Occipital lobe (tissue), 2 donors: ENCODE results near the gene PAFAH1B2. TPM values are rescaled to one million over a fixed set of nuclear protein-coding genes. Genes with fewer than 3 reads are reported as not detected.
"Not testable (repeated sequence)": the region's sequence is repeated elsewhere in the genome, so short reads cannot be mapped to it uniquely, and the experiment has no call there.

Source experiments
- DNase-seq: peaks from one replicate; lab custom pipeline; 2025; lab: John Stamatoyannopoulos, UW
- total RNA-seq: library from RNA; depleted of rRNA; stranded (reverse); fragments of >200 nt; gene quantifications from one replicate; pipeline ENCODE4 v1.2.3, GENCODE V29; 2014

PAFAH1B2 gene
- total RNA-seq, 1 donor from 2014 or later = 325 TPM

- no peak for DNase-seq
These were observed 57.7 kb downstream of the PAFAH1B2 start for GRCh38 chr11:117201658-117202305.

- DNase-seq = no peak
These were observed 58.4 kb downstream of the PAFAH1B2 start for GRCh38 chr11:117202386-117203068.

- DNase-seq = no peak
These were observed 59.0 kb downstream of the PAFAH1B2 start for GRCh38 chr11:117203069-117203407.

- no peak for DNase-seq
These were observed 60.4 kb downstream of the PAFAH1B2 start for GRCh38 chr11:117204283-117205080.

- DNase-seq = no peak
These were observed 61.2 kb downstream of the PAFAH1B2 start for GRCh38 chr11:117205211-117205818.

GRCh38 chr11:117206111-117206510 lies 62.0 kb downstream of the PAFAH1B2 start:
- DNase-seq = not testable (repeated sequence)

GRCh38 chr11:117206859-117207258 lies 62.8 kb downstream of the PAFAH1B2 start:
- DNase-seq = not testable (repeated sequence)

GRCh38 chr11:117207481-117207880 lies 63.4 kb downstream of the PAFAH1B2 start:
- DNase-seq = not testable (repeated sequence)

GRCh38 chr11:117208710-117209109 lies 64.6 kb downstream of the PAFAH1B2 start:
- DNase-seq = not testable (repeated sequence)

- DNase-seq = not testable (repeated sequence)
These were observed 65.5 kb downstream of the PAFAH1B2 start for GRCh38 chr11:117209351-117210125.

GRCh38 chr11:117210620-117211019 lies 66.5 kb downstream of the PAFAH1B2 start:
- DNase-seq = no peak

- DNase-seq = no peak
These were observed 68.7 kb downstream of the PAFAH1B2 start for GRCh38 chr11:117212697-117213355.

- no peak for DNase-seq
These were observed 70.5 kb downstream of the PAFAH1B2 start for GRCh38 chr11:117214404-117215110.

- no peak for DNase-seq
These were observed 73.3 kb downstream of the PAFAH1B2 start for GRCh38 chr11:117217141-117218084.

GRCh38 chr11:117218133-117218915 lies 74.2 kb downstream of the PAFAH1B2 start:
- DNase-seq = no peak

GRCh38 chr11:117219001-117219400 lies 74.9 kb downstream of the PAFAH1B2 start:
- no peak for DNase-seq

- DNase-seq = no peak
These were observed 75.4 kb downstream of the PAFAH1B2 start for GRCh38 chr11:117219455-117219854.

- DNase-seq = no peak
These were observed 75.9 kb downstream of the PAFAH1B2 start for GRCh38 chr11:117219995-117220394.
